NCI-H524 (cell line): ENCODE measurements around the gene AFF3.
A peak's percentile ranks its signal among the peaks of the same experiment; 100 is the strongest.

Experiments used
- DNase-seq, 2 experiments: peaks; one replicate each; lab custom pipeline; 2025; lab: John Stamatoyannopoulos, UW

Gene AFF3

GRCh38 chr2:99857867-99858444, 284.4 kb downstream of the AFF3 start:
- no peak for DNase-seq

- no peak for DNase-seq
Measured at GRCh38 chr2:99857372-99857771, 285.0 kb downstream of the AFF3 start.

GRCh38 chr2:99856119-99856518, 286.3 kb downstream of the AFF3 start:
- DNase-seq = peak in 1 of 2 experiments; percentile 17

- no peak for DNase-seq
Measured at GRCh38 chr2:99854236-99854852, 288.0 kb downstream of the AFF3 start.

GRCh38 chr2:99852956-99853355, 289.4 kb downstream of the AFF3 start:
- DNase-seq = no peak

DNA sequence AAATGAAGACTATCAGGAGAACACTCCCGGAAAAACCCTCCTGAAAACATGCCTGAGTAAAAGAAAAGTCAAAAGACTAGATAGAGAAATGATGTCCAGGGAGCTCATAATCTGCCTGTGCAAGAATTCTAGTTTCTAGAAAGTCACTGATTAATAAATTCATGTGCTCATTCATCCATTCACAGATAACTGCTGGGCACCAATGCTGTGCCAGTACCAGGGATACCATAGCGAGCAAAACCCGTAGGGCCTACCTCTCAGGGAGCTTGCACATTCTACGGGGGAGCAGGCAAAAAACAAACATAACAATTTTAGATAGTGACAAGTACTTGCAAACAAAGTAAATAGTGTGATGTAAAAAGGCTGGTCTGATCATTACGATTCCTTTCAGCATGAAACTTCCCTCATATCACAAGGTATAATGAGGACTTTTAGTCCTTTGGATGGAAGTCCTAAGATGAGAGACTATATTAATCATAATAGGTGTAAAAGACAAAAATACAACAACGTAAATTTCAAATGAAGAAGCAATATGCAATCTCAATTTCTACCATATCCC, 289.9 kb downstream of the AFF3 start:
- DNase-seq = no peak

DNA sequence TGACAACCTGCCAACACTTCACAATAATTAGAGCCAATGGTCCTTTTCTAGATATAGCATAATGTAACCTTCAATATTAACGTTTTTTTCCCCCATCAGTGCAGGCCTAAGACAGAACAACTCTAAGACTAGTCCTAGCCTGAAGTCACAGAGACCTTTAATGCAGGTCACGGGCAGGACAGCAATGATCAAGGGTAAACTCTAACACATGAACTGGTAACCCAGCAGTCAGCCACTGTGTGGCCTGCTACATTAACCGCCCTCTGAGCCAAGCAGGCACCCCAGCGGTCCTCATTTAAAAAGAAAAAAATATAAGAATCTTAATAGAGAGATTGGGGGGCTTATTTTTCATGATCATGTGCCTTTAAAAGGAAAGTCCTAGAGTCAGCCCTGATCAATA, 290.6 kb downstream of the AFF3 start:
- no peak for DNase-seq

- no peak for DNase-seq
Measured at GRCh38 chr2:99851089-99851488, 291.3 kb downstream of the AFF3 start.

GRCh38 chr2:99850084-99850710, 292.2 kb downstream of the AFF3 start:
- DNase-seq = no peak

DNA sequence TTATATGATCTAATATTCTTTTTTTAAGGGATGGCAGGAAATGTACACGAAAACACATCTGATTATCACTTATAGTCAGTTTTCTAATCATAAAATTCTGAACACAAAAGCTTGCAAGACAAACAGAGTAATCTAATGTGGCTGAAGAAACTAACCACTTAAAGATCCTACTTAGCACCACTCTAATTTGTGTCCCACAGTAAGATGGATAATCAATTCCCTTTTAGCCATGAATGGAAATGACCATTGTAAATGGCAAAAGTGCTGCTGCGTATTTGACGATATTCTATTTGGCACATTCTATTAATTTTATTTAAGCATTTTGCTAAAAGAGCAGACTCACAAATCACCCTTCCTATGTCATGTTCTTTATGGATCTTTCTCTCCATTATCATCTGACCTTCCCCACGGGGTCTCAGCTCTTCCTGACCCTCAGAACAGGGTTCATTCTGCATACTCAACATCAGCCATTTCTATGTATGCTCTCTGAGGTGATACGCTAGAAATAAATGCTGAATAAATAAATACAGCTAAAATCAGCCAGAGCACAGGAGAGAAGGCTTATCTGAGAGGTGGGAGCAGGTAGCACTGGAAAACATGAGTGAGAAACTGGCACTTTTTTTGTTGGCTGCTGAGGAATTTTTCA, 295.8 kb downstream of the AFF3 start:
- DNase-seq = no peak

GRCh38 chr2:99845296-99845695, 297.1 kb downstream of the AFF3 start:
- no peak for DNase-seq

- no peak for DNase-seq
Measured at GRCh38 chr2:99842451-99842850, 299.9 kb downstream of the AFF3 start.

- DNase-seq = no peak
Measured at GRCh38 chr2:99841749-99842148, 300.6 kb downstream of the AFF3 start.

DNA sequence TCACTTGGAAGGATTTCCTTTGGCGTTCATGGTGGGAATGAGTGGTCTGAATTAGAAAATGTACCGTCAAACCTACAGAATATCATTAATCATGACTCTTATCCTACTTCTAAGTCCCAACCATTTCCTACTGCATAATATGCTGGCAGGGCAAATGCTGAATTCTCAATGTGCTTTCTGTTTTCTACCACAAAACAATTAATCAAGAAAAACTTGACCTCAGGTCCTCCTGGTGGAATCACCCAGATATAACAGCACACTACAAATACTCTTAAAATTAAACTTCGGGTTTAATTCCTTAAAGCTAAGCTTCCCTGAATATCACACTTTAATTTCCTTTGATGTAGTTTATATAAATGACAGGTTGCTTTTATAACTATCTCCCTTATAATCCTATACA, 301.6 kb downstream of the AFF3 start:
- no peak for DNase-seq

DNA sequence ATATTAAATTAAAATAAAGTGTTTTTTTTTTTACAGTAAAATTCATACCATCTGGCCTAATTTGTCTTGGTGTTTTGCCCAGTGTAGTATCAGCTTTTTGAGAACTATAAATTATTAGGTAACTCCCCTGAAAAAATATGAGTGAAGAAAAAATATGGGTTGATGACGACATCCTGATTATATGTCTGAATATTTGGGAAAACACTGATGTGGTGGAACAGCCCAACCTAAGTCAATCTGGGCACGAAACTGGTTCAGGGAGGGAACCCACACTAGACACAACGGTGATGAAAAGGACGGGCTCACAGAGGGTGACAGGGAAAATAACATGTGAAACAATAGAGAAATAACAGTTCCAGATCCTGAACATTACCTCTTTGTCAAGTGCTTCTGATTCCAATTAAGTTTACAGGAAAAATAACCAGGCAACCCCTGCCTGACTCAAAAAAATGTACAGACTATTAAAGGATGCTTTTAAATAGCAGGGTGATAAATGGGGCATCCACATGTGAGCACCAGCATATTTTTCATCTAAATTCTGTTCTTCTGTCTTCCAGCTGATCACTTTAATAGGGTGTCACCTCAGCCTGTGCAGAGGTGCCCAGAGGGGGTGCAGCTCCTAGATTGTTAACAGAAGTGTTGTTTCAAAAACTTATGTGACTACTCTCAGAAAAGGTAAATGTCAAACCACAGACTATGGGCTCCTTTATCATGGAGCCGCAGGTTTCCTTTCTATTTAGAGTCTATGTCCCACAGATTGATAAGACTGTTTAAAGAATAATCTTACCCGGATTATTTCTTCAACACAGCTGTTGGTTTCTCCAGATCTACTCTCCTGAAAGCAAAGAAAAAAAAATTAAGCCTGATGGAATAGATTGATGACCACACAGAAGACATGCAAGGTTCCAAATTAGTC, 305.4 kb downstream of the AFF3 start:
- no peak for DNase-seq

GRCh38 chr2:99834426-99834825, 308.0 kb downstream of the AFF3 start:
- no peak for DNase-seq

DNA sequence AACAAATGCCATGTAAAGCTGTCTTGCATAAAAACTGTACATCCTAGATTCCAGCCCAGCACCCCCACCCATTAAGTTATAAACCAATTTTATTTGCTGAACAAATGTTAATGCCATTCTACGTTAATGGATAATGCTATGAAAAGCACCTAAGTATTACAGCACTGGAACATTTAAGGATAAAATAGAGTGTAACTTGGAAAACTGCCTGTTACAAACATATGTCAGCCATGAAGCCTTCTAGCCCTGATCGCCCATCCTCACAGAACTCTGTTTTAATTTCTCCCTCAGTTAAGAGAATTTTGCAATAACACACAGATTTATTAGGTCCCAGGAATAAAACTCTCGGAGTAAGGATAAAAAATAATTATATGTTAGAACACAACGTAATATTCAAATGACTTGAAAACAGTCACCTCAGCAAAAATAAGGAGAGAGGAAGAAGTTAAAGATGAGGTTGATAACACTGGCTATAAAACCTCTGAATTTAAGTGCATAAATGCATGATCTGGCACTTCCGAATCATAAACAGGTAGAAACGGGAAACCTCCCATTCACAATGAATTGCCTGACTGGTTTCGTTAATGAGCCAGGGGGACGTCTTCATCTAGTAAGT, 308.7 kb downstream of the AFF3 start:
- DNase-seq = no peak

GRCh38 chr2:99832926-99833325, 309.5 kb downstream of the AFF3 start:
- no peak for DNase-seq

DNA sequence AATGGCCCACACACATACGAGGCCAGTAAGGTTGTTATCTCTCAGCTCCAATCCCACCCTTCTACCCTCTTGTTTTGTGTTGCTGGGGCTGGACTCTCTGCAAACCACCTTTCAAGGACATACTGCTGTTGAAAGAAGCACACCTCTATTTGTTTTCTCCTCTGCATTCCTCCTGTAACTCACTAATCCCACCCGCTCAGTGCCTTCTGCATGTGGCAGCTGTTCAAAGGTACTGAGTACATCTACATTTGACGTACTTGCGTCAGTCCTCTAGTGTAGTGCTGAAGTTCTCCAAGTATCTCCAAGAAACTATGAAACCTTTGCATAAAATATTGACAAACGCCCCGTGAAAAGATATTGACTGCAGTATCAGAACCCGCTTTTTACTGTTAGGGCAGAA, 310.6 kb downstream of the AFF3 start:
- no peak for DNase-seq

GRCh38 chr2:99827296-99827999, 314.9 kb downstream of the AFF3 start:
- DNase-seq = no peak

- DNase-seq = no peak
Measured at GRCh38 chr2:99825630-99826029, 316.8 kb downstream of the AFF3 start.
